Body of pancreas (tissue), 4 donors: ENCODE data around the gene METTL25B. TPM values are rescaled to one million over a fixed set of nuclear protein-coding genes. Genes with fewer than 3 reads are reported as not detected.

Source experiments
- ATAC-seq: fragments of 150-250 bp; one replicate; pipeline ENCODE4 v1.9.1; 2016
- DNase-seq, 4 donors: peaks; one replicate each; pipeline ENCODE4 v3.0.0-alpha.2; 2019
- H3K27ac ChIP-seq, 4 donors: fragments of 200-600 bp; sonication (generic); 1 replicate in 3 of 4; 2 replicates in 1 of 4; pipeline versions ENCODE4 v1.5.1 to v1.6.1; 2016 to 2019; ENCODE audit warnings: mild to moderate bottlenecking in 1 of 4, mixed read lengths in 1 of 4, moderate library complexity in 1 of 4
- H3K27me3 ChIP-seq, 2 donors: fragments of 200-600 bp; sonication (generic); one replicate each; pipeline ENCODE4 v1.6.0; 2016; ENCODE audit warnings: mild to moderate bottlenecking in 1 of 2
- H3K36me3 ChIP-seq, 2 donors: fragments of 200-600 bp; sonication (generic); replicated peaks in 1 of 2; 2 replicates each; pipeline ENCODE4 v1.5.1; 2016; ENCODE audit warnings: low read depth in 2 of 2; ENCODE audit not compliant: insufficient read depth in 1 of 2
- H3K4me1 ChIP-seq: fragments of 200-600 bp; sonication (generic); one replicate; pipeline ENCODE4 v1.6.0; 2016
- H3K4me3 ChIP-seq, 2 donors: fragments of 200-600 bp; sonication (generic); 1 replicate in 1 of 2; 2 replicates in 1 of 2; pipeline ENCODE4 v1.5.1; 2016 to 2019
- H3K9me3 ChIP-seq, 3 donors: fragments of 200-600 bp; sonication (generic); 1 replicate in 2 of 3; 2 replicates in 1 of 3; pipeline ENCODE4 v1.5.1; 2016
- CTCF ChIP-seq, 7 experiments: fragments of 450-650 bp in 4 of 7; fragments of 200-600 bp in 3 of 7; sonication (generic) in 3 of 7; IDR thresholded peaks; one replicate each; pipeline ENCODE4 v1.5.1; 2016 to 2019; ENCODE audit warnings: antibody characterized with exemption in 7 of 7
- POLR2A ChIP-seq, 3 donors: fragments of 450-650 bp; IDR thresholded peaks; one replicate each; pipeline ENCODE4 v1.6.1; 2016; ENCODE audit warnings: antibody characterized with exemption in 3 of 3, mild to moderate bottlenecking in 2 of 3
- WGBS, 2 donors: methylation state at CpG; one replicate each; pipeline ENCODE4 v1.1.5; 2017; 5-methylcytosine and 5-hydroxymethylcytosine counted together
- intact Hi-C: fragments of 100-400 bp; cut with DNase I; formaldehyde crosslinking; loops from one replicate; pipeline ENCODE4 v1.15.1; 2023
- total RNA-seq, 2 donors: library from RNA; depleted of rRNA; stranded (reverse); fragments of >200 nt; gene quantifications; one replicate each; pipeline ENCODE4 v1.1.0, GENCODE V29; 2016

METTL25B gene
- total RNA-seq, 2 donors from 2014 or later, result 14.5 to 68.2 TPM

GRCh38 chr1:156706657-156707416, 21.4 kb upstream of the METTL25B start:
- H3K4me3 ChIP-seq, result no peak overlapping the region
- TF ChIP-seq CTCF (IDR thresholded peaks at IDR 0.05), result no peak
- no peak for TF ChIP-seq POLR2A (IDR thresholded peaks at IDR 0.05)
- ATAC-seq, result peak; percentile 15
- no peaks in the 10 kb centered on the region for H3K9me3 ChIP-seq
- WGBS, 2 donors, result 15 to 27% methylated on average over 23 to 29 of the region's 29 CpGs
- peaks cover 0 to 6% of the 10 kb centered on the region in 2 donors for H3K27me3 ChIP-seq
- no peaks in the 10 kb centered on the region for H3K36me3 ChIP-seq
- peak overlapping the region in 1 of 4 donors; percentile 26 for H3K27ac ChIP-seq
- intact Hi-C loops, result no loop called here
- peak; percentile 32 to 62 (median 48) for DNase-seq
- peaks cover 41% of the 10 kb centered on the region for H3K4me1 ChIP-seq

DNA sequence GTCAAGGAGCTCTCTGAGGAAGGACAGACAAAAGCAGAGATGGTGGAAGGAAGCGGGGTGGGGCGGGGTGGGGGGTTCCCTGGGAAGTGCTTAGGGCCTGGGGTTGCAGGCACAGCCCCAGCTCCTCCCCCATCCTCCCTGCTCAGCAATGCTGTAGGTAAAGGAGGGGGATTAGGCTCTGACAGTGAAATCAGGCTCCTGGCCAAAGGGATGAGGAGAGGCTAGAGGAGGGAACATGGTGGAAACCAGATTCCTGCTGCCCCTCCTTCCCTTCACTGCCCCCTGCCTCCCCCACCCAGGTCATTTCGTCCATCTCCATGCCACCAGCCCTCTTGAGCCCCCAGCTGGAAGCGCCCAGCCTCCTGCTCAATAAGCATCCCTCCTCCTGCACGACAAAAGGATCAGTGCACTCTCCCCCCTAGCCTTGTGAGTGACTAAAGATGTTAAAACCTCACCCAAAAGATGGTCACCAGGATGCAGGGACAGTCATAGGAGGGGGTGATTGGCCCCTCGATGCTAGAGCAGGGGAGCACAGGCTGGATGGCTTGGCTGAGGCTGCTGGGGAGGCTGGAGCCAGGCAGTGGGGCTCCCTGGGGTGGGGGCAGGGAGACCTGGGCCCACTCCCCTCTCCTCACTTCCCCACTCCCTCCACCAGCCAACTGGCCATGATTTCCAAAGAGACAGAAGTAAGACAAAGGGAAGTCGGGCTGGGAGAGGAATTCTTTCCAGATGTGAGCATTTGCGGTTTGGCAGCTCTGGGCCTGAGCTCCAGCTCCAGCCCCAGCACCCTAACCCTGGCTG, 20.7 kb upstream of the METTL25B start:
- no peak for TF ChIP-seq POLR2A (IDR thresholded peaks at IDR 0.05)
- TF ChIP-seq CTCF (IDR thresholded peaks at IDR 0.05), result no peak
- Histone ChIP-seq H3K9me3 (no peaks in the 10 kb centered on the region), H3K4me3 (no peak overlapping the region), H3K27ac (no peak overlapping the region), H3K27me3 (peaks cover 0 to 6% of the 10 kb centered on the region in 2 donors), H3K36me3 (no peaks in the 10 kb centered on the region), H3K4me1 (peaks cover 41% of the 10 kb centered on the region)
- intact Hi-C loops, result no loop called here
- ATAC-seq, result no peak
- no peak for DNase-seq
- 55 to 80% methylated on average over 5 to 8 of the region's 8 CpGs for WGBS, 2 donors

GRCh38 chr1:156708218-156708661, 20.0 kb upstream of the METTL25B start:
- TF ChIP-seq CTCF (IDR thresholded peaks at IDR 0.05) (no peak), POLR2A (IDR thresholded peaks at IDR 0.05) (no peak)
- intact Hi-C loops, result no loop called here
- WGBS, 2 donors, result 64% methylated on average over 4 of the region's 4 CpGs
- no peak for ATAC-seq
- H3K4me1 ChIP-seq, result peaks cover 41% of the 10 kb centered on the region
- H3K27ac ChIP-seq, result no peak overlapping the region
- H3K36me3 ChIP-seq, result no peaks in the 10 kb centered on the region
- H3K27me3 ChIP-seq, result peaks cover 0 to 6% of the 10 kb centered on the region in 2 donors
- H3K4me3 ChIP-seq, result no peak overlapping the region
- DNase-seq, result no peak
- no peaks in the 10 kb centered on the region for H3K9me3 ChIP-seq

GRCh38 chr1:156709031-156709430, 19.2 kb upstream of the METTL25B start:
- H3K4me1 ChIP-seq, result peaks cover 36% of the 10 kb centered on the region
- no peak for TF ChIP-seq CTCF (IDR thresholded peaks at IDR 0.05)
- TF ChIP-seq POLR2A (IDR thresholded peaks at IDR 0.05), result no peak
- H3K4me3 ChIP-seq, result no peak overlapping the region
- DNase-seq, result no peak
- no peak overlapping the region for H3K27ac ChIP-seq
- WGBS, 2 donors, result 79 to 86% methylated on average over 4 of the region's 4 CpGs
- no peaks in the 10 kb centered on the region for H3K9me3 ChIP-seq
- intact Hi-C loops, result no loop called here
- no peaks in the 10 kb centered on the region for H3K27me3 ChIP-seq
- no peaks in the 10 kb centered on the region for H3K36me3 ChIP-seq
- no peak for ATAC-seq
